ENCODE results near the gene PTEN.

DNA sequence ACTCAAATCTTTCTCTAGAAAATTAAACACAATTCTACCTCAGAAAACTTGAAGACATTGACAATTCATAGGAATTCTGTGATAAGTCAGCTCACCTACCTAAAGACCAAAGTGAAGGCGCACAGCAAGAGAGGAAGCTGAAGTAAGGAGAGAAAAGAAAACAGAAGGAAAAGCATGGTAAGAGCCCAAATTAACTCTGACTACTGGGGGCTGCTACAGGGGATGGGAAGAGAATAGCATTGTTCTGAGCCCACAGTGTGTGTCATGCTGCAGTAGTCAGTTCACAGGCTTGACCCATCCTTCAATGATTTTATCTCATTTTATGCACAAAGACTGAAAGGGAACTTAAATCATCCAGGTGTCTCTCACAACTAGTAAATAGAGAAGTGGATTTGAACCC is 111.3 kb downstream of the PTEN start:
- TF ChIP-seq, protein P1, sequence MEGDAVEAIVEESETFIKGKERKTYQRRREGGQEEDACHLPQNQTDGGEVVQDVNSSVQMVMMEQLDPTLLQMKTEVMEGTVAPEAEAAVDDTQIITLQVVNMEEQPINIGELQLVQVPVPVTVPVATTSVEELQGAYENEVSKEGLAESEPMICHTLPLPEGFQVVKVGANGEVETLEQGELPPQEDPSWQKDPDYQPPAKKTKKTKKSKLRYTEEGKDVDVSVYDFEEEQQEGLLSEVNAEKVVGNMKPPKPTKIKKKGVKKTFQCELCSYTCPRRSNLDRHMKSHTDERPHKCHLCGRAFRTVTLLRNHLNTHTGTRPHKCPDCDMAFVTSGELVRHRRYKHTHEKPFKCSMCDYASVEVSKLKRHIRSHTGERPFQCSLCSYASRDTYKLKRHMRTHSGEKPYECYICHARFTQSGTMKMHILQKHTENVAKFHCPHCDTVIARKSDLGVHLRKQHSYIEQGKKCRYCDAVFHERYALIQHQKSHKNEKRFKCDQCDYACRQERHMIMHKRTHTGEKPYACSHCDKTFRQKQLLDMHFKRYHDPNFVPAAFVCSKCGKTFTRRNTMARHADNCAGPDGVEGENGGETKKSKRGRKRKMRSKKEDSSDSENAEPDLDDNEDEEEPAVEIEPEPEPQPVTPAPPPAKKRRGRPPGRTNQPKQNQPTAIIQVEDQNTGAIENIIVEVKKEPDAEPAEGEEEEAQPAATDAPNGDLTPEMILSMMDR (IDR thresholded peaks at IDR 0.05): no peak
- TF ChIP-seq POLR2A (IDR thresholded peaks at IDR 0.05) (no peak), POLR2AphosphoS5 (IDR thresholded peaks at IDR 0.05; ENCODE audit: insufficient read depth in 1 of 2, low read depth in 1 of 2) (no peak)
